Measurements from ENCODE around the gene FFAR4. TPM values are rescaled to one million over a fixed set of nuclear protein-coding genes. Genes with fewer than 3 reads are reported as not detected.

The FFAR4 gene
- total RNA-seq = not detected in 2 replicates

DNA sequence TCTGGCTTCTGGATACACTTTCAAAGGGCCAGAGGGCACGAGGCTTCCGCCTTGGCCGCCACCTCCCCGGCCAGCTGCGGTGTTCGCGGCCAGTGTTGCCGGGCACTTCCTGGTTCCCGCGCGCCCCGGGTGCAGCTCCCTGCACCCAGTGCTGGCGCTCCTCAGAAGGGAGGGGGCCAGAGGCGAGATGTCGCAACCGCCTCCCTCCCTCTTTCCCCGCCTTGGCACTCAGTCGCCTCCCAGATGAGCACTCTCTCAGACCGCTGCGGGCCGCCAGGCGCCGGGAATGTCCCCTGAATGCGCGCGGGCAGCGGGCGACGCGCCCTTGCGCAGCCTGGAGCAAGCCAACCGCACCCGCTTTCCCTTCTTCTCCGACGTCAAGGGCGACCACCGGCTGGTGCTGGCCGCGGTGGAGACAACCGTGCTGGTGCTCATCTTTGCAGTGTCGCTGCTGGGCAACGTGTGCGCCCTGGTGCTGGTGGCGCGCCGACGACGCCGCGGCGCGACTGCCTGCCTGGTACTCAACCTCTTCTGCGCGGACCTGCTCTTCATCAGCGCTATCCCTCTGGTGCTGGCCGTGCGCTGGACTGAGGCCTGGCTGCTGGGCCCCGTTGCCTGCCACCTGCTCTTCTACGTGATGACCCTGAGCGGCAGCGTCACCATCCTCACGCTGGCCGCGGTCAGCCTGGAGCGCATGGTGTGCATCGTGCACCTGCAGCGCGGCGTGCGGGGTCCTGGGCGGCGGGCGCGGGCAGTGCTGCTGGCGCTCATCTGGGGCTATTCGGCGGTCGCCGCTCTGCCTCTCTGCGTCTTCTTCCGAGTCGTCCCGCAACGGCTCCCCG lies at the start of gene FFAR4:
Gene FFAR4, plus strand, starts transcription at position 231 of the 842 bp plus-strand sequence. Its CDS starts 56 bp downstream, at position 287.

DNA sequence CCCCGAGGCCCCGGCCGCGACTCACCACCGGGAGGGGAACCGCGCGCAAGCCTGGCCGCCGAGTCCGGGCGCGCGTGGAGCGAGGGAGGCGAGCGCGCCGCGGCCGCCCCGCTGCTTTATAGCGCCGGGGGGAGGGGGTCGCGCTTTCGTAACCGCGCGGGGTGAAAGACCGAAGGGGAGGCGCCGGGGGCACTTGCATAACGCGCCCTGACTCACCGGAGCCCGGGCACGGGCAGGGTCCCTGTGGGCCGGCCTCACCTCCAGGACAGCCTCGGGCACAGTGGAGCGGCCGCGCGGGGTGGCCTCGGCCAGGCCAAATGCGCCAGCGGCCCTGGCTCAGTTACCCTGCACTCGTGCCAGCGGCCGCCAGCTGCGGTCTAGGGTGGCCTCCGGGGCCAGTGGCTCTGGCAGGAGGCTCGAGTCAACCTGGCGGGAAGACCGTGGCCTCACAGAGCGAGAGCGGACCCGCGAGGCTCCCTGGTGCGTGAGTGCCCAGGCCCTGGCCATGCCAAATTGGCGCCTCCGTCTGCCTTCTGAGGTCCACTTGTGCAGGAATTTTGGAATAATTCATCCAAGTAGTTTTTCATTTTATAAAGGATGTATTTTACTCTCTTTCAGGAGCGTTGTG lies 34.8 kb downstream of the FFAR4 start, which contains the start of gene RBP4:
Gene RBP4, minus strand, starts transcription at position 90 of the 628 bp plus-strand sequence. CDS start 207 bp downstream, outside the sequence.

DNA sequence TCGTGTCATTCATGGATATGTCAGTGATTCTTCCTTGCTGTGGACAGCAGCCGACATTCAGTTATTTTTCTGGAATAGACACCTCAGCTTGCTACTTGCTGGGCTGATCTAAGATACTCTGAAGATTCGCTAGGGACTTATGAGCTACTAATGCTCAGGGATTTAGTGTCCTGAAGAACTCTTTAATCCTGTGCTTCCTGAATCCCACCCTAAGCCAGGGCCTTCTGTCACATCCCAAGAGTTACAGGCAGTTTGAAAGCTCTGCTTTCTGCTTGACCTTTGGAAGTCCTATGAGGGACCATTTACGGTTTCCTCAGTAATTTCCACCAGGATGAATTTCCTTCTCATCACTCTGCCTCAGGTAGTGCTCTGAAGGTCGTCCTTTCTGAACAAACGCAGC lies 45.8 kb downstream of the FFAR4 start, which contains the start of gene PDE6C:
Gene PDE6C, plus strand, starts transcription at position 227 of the 400 bp plus-strand sequence. CDS start 189 bp downstream, outside the sequence.

Other genes with a start within 250 kb of the FFAR4 start
- 127 and 152 TPM in 2 replicates for gene MYOF, start 84.3 kb upstream of the FFAR4 start, total RNA-seq
- gene CEP55, start 70.1 kb upstream of the FFAR4 start, total RNA-seq = 3.5 and 8.4 TPM in 2 replicates
- gene RBP4, start 34.6 kb downstream of the FFAR4 start, total RNA-seq = 0.79 and 2.2 TPM in 2 replicates
- not detected in 2 replicates for gene PDE6C, start 45.9 kb downstream of the FFAR4 start, total RNA-seq
- 7.3 and 10.2 TPM in 2 replicates for gene FRA10AC1, start 135.9 kb downstream of the FFAR4 start, total RNA-seq
- under 0.01 TPM in 1 of 2 replicates, not detected in the other for gene LGI1, start 191.3 kb downstream of the FFAR4 start, total RNA-seq